Uterus (tissue), 4 donors: ENCODE measurements around the gene FRG2C. TPM values are rescaled to one million over a fixed set of nuclear protein-coding genes. Genes with fewer than 3 reads are reported as not detected.
"Not testable (repeated sequence)": the region's sequence is repeated elsewhere in the genome, so short reads cannot be mapped to it uniquely, and the experiment has no call there.

ENCODE experiments used
- DNase-seq, 2 donors: peaks; one replicate each; pipeline ENCODE4 v3.0.0-alpha.2; 2019 to 2020
- H3K27ac ChIP-seq, 2 donors: fragments of 200-600 bp; sonication (generic); 1 replicate in 1 of 2; 2 replicates in 1 of 2; pipeline ENCODE4 v1.5.1; 2016 to 2018
- H3K27me3 ChIP-seq, 2 donors: fragments of 200-600 bp; sonication (generic); one replicate each; pipeline ENCODE4 v1.5.1; 2018 to 2019; ENCODE audit warnings: control low read depth in 1 of 2
- H3K36me3 ChIP-seq, 2 donors: fragments of 200-600 bp; sonication (generic); one replicate each; pipeline ENCODE4 v1.5.1; 2019; ENCODE audit warnings: control low read depth in 1 of 2
- H3K4me1 ChIP-seq, 2 donors: fragments of 200-600 bp; sonication (generic); one replicate each; pipeline ENCODE4 v1.5.1; 2018 to 2019; ENCODE audit warnings: control low read depth in 1 of 2
- H3K4me3 ChIP-seq, 2 donors: fragments of 200-600 bp; sonication (generic); 1 replicate in 1 of 2; 2 replicates in 1 of 2; pipeline ENCODE4 v1.5.1; 2018 to 2019; ENCODE audit warnings: mild to moderate bottlenecking in 1 of 2
- H3K9me3 ChIP-seq, 2 donors: fragments of 200-600 bp; sonication (generic); one replicate each; pipeline ENCODE4 v1.5.1; 2019; ENCODE audit warnings: control low read depth in 1 of 2
- intact Hi-C: fragments of 100-400 bp; cut with DNase I; formaldehyde crosslinking; loops from one replicate; pipeline ENCODE4 v1.15.1; 2023; ENCODE audit warnings: low total_unique reads
- total RNA-seq, 4 donors: library from RNA; depleted of rRNA in 3 of 4; stranded (reverse); fragments of >200 nt in 3 of 4; gene quantifications; one replicate each; pipeline versions ENCODE4 v1.1.0 to v1.2.4, GENCODE V29; 2014 to 2023
- donor health status: DM: yes; HTN: yes; CAD: no.

FRG2C gene
- total RNA-seq, 4 donors from 2014 or later = not detected

DNA sequence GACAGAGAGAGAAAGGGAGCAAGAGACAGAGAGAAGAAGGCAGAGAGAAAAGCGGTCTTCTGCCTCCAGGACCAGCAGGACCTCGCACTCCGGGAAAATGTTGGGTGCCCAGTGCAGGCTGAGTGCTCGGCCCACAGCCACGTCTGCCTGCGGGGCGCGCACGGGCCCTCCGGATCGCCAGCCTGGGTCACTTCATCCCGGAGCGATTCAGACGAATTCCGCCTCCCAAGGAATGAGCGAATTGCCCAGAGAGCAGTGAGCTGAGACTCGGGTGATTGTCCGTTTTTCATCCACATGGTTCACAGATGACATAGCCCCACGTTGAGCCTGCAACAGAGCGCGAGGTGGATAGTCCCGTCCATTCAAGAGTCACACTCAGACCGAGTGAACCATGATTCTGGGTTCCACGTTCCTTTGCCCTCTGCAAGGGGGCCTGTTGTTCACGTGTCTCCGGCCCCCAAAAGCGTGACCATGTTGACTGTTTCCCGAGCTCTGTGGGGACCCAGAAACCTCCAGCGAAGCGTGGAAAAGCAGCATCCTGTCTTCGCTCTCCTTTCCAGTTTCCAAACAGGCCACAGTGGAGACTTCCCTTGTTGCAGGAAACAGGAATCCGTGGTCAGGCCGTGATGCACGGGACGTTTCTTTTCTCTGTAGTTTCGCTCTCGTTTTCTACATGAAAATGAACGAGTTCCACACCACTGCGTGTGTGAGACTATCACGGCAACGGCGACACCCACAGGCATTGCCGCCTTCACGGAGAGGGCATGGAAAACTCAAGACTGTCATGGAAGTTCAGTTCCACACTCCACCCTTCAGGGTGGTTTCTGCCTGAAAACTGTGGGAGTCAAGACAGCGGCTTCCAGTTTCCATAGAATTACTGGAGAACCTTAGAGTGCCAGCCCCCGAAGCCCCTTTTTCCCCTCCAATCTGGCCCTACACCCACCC is 3.9 kb downstream of the FRG2C start:
- H3K4me1 ChIP-seq, H3K4me3 ChIP-seq, H3K27ac ChIP-seq, DNase-seq, H3K36me3 ChIP-seq, intact Hi-C loops, H3K9me3 ChIP-seq: not testable (repeated sequence)
- H3K27me3 ChIP-seq = peaks cover 3 to 39% of the 10 kb centered on the region in 2 donors

DNA sequence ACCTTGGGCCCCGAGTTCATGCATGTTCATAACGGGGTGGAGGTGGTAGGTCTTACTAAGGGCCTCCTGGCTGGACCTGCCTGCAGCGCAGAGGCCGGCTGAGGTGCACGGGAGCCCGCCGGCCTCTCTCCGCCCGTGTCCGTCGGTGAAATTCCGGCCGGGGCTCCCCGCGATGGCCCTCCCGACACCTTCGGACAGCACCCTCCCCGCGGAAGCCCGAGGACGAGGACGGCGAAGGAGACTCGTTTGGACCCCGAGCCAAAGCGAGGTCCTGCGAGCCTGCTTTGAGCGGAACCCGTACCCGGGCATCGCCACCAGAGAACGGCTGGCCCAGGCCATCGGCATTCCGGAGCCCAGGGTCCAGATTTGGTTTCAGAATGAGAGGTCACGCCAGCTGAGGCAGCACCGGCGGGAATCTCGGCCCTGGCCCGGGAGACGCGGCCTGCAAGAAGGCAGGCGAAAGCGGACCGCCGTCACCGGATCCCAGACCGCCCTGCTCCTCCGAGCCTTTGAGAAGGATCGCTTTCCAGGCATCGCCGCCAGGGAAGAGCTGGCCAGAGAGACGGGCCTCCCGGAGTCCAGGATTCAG is 4.7 kb downstream of the FRG2C start:
- intact Hi-C loops, H3K9me3 ChIP-seq, H3K27ac ChIP-seq, H3K4me1 ChIP-seq, H3K36me3 ChIP-seq: not testable (repeated sequence)
- Histone ChIP-seq H3K4me3 (peak overlapping the region; percentile 0 to 2), H3K27me3 (peaks cover 3 to 36% of the 10 kb centered on the region in 2 donors)
- DNase-seq = peak; percentile 70

DNA sequence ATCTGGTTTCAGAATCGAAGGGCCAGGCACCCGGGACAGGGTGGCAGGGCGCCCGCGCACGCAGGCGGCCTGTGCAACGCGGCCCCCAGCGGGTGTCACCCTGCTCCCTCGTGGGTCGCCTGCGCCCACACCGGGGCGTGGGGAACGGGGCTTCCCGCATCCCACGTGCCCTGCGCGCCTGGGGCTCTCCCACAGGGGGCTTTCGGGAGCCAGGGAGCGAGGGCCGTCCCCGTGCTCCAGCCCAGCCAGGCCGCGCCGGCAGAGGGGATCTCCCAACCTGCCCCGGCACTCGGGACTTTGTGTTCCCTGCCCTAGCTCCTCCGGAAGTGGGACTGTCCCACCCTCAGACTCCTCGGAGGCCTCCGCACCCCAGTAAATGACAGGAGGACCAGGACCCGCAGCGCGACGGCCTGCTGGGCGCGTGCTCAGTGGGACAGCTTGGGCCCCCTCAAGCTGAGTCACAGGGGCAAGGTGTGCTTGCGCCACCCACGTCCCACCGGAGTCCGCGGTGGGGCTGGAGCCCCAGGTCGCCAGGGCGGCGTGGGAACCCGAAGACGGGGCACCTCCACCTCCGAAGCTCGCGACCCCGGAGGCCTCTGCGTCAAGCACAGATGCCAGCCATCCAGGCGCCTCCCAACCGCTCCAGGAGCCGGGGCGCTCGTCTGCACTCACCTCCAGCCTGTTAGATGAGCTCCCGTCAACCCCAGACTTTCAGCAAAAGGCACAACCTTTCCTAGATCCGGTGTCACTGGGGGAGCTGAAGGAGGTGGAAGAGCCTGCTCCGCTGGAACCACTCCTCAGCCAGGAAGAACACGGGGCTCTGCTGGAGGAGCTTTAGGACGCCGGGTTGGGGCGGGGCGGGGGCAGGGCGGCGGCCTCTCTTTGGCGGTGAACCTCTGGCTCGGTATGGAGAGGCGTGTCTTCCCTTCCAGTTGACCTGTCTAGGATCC is 5.5 kb downstream of the FRG2C start:
- H3K4me1 ChIP-seq, intact Hi-C loops, H3K36me3 ChIP-seq, H3K27ac ChIP-seq, H3K9me3 ChIP-seq: not testable (repeated sequence)
- Histone ChIP-seq H3K4me3 (peak overlapping the region; percentile 0 to 2), H3K27me3 (peaks cover 3 to 40% of the 10 kb centered on the region in 2 donors)
- DNase-seq = peak in 1 of 2 donors; percentile 30

DNA sequence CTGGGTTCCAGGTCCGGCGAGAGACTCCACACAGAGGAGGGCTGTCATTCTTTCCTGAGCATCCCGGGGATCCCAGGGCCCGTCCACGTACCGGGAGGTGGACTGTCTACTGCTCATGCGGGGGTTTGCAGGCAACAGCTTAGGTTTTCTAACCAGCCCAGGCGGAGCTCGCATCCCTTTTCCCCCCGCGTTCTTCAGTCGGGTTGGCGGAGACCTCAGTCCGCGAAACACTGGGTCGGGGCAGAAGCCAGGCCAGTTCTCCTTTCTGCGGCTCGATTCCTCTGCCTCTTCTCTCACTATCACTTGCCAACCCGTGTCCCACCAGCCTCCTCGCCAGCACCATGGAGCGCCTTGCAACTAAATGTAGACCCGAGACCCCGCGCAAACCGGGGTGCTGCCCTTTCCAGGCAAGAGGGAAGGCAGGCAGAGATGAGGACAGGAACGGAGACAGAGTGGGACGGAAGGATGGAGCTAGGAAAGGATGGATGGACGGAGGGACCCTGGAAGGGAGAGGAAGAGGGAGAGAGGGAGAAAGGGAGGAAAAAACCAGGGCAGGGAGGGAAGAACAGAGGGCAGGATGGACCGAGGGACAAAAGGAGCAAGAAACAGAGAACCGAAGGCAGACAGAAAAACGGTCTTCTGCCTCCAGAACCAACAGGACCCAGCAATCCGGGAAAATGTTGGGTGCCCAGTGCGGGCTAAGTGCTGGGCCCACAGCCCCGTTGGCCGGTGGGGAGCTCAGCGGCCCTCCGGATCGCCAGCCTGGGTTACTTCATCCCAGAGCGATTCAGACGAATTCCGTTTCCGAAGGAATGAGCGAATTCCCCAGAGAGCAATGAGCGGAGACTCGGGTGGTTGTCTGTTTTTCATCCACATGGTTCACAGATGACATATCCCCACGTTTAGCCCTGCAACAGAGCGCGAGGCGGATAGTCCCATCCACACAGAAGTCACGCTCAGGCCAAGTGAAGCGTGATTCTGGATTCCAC is 6.5 kb downstream of the FRG2C start:
- peaks cover 3 to 40% of the 10 kb centered on the region in 2 donors for H3K27me3 ChIP-seq
- DNase-seq, H3K9me3 ChIP-seq, H3K4me3 ChIP-seq, H3K36me3 ChIP-seq, H3K4me1 ChIP-seq, H3K27ac ChIP-seq, intact Hi-C loops: not testable (repeated sequence)

DNA sequence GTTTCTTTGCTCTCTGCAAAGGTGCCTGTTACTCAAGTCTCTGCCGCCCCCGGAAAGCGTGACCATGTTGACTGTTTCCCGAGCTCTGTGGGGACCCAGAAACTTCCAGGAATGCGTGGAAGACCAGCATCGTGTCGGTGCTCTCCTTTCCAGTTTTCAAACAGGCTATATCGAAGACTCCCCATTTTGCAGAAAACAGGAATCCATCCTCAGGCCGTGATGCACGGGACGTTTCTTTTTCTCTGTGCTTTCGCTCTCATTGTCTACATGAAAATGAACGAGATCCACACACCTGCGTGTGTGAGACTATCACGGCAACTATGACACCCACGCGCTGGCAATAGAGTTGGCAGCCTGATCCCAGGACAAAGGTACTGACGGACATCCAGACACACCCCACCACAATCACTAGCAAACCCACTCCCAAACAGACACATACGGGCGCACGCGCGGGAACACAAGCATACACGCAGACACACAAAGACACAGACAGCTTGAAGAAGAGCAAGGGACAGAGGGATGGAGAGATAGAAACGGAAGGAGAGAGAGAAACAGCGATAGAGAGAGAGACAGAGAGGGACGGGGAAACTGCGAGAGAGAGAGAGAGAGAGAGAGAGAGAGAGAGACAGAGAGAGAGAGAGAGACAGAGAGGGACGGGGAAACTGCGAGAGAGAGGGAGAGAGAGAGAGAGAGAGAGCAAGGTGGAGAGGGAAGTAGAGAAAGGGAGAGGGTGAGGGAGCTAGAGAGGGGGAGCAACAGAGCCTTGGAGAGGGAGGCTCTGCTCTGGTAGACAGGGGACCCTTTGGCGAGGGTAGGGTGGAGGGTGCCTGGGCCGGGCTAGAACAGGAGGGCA is 7.4 kb downstream of the FRG2C start:
- intact Hi-C loops, H3K4me3 ChIP-seq, H3K9me3 ChIP-seq, H3K4me1 ChIP-seq, H3K36me3 ChIP-seq, H3K27ac ChIP-seq, DNase-seq: not testable (repeated sequence)
- H3K27me3 ChIP-seq = peaks cover 3 to 34% of the 10 kb centered on the region in 2 donors

DNA sequence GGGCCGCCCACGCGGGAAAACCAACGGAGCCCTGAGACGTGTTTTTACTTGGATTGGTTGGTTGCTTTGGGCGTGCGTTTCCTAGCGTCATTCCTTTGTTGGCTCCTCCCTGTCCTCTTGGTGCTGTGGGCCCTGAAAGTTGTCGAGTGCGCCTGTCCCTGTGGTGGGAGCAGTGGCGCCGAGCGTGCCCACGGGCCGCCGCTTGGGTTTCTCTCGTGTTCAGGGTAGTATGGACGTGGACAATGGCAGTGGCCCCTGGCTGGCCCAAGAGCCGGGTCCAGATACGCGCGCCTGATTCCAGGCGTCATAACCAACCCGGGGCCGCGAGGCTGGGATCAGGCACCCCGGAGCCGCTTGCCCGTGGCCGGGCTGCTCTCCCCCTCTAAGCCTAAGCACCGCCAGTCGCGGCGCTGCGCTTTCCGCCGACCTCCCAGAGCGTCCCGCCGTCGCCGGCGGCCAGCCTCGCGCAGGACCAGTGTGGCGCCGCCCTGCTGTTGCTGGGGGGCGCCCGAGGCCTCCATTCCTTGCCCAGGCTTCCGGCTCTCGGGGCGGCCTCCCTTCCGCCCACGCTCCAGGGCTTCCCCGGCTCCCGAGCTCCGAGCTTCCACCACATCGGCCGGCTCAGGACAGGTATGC is 8.1 kb downstream of the FRG2C start:
- H3K36me3 ChIP-seq, intact Hi-C loops, H3K4me1 ChIP-seq, H3K27ac ChIP-seq, H3K4me3 ChIP-seq, H3K9me3 ChIP-seq: not testable (repeated sequence)
- peak in 1 of 2 donors; percentile 33 for DNase-seq
- peaks cover 3 to 26% of the 10 kb centered on the region in 2 donors for H3K27me3 ChIP-seq

DNA sequence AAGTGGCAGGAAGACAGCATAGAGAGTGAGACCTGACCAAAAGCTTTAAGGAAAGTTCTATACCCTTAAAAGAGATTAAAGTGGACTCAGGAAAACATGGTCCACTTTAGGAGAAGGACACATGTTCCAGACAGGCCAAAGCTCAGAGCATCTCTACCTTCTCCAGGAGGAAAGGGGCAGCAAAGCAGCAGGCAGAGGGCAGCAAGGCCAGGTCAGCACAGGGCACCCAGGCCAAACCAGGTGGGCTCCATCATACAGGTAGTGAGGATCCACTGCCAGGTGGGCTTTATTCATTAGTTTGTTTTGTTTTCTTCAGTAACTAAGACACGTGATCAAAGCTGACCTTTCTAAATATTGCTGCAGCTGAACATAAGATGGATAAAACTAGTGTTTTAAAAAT is 19.8 kb downstream of the FRG2C start:
- intact Hi-C loops, H3K36me3 ChIP-seq, DNase-seq, H3K27ac ChIP-seq, H3K27me3 ChIP-seq, H3K4me1 ChIP-seq, H3K4me3 ChIP-seq, H3K9me3 ChIP-seq: not testable (repeated sequence)
